Spleen (tissue), 11 donors: ENCODE results near the gene ZC3H18. TPM values are rescaled to one million over a fixed set of nuclear protein-coding genes. Genes with fewer than 3 reads are reported as not detected.

Source experiments
- DNase-seq: peaks from one replicate; pipeline ENCODE4 v3.0.0-alpha.2; 2020
- H3K27ac ChIP-seq, 8 donors: fragments of 200-600 bp; sonication (generic) in 7 of 8; 1 replicate in 4 of 8; 2 replicates in 4 of 8; pipeline versions ENCODE4 v1.5.0 to v1.8.0; 2016 to 2021; ENCODE audit warnings: inconsistent platforms in 4 of 8, mild to moderate bottlenecking in 4 of 8, moderate library complexity in 1 of 8
- H3K27me3 ChIP-seq, 7 donors: fragments of 200-600 bp; sonication (generic) in 6 of 7; replicated peaks in 1 of 7; 1 replicate in 4 of 7; 2 replicates in 3 of 7; pipeline versions ENCODE4 v1.5.0 to v1.8.0; 2016 to 2021; ENCODE audit warnings: inconsistent platforms in 3 of 7, mild to moderate bottlenecking in 1 of 7
- H3K36me3 ChIP-seq, 6 donors: fragments of 200-600 bp; sonication (generic) in 5 of 6; 1 replicate in 4 of 6; 2 replicates in 2 of 6; pipeline versions ENCODE4 v1.5.0 to v1.8.0; 2016 to 2021; ENCODE audit warnings: inconsistent platforms in 2 of 6
- H3K4me1 ChIP-seq, 6 donors: fragments of 200-600 bp; sonication (generic) in 5 of 6; 1 replicate in 3 of 6; 2 replicates in 3 of 6; pipeline versions ENCODE4 v1.5.0 to v1.8.0; 2016 to 2021; ENCODE audit warnings: inconsistent platforms in 3 of 6
- H3K4me3 ChIP-seq, 8 donors: fragments of 200-600 bp; sonication (generic) in 7 of 8; 1 replicate in 4 of 8; 2 replicates in 4 of 8; pipeline versions ENCODE4 v1.5.0 to v1.8.0; 2016 to 2021; ENCODE audit warnings: inconsistent platforms in 4 of 8, mild to moderate bottlenecking in 4 of 8, moderate library complexity in 2 of 8
- H3K9me3 ChIP-seq, 8 donors: fragments of 200-600 bp; sonication (generic) in 7 of 8; 1 replicate in 4 of 8; 2 replicates in 4 of 8; pipeline versions ENCODE4 v1.5.0 to v1.8.0; 2016 to 2021; ENCODE audit warnings: inconsistent platforms in 4 of 8
- CTCF ChIP-seq, 11 experiments: fragments of 200-600 bp in 7 of 11; fragments of 450-650 bp in 4 of 11; sonication (generic) in 4 of 11; IDR thresholded peaks in 8 of 11; conservative IDR thresholded peaks in 3 of 11; 1 replicate in 7 of 11; 2 replicates in 4 of 11; pipeline versions ENCODE4 v1.4.0 to v1.8.0; 2016 to 2021; ENCODE audit warnings: antibody characterized with exemption in 11 of 11, inconsistent platforms in 4 of 11, mild to moderate bottlenecking in 1 of 11
- POLR2A ChIP-seq, 3 donors: fragments of 450-650 bp; IDR thresholded peaks; one replicate each; pipeline ENCODE4 v1.5.1; 2017; ENCODE audit warnings: antibody characterized with exemption in 3 of 3, mild to moderate bottlenecking in 1 of 3
- POLR2AphosphoS5 ChIP-seq, 3 donors: sonication (generic); formaldehyde crosslinking; IDR thresholded peaks; one replicate each; pipeline ENCODE4 v1.5.1; 2017; ENCODE audit warnings: antibody characterized with exemption in 3 of 3
- WGBS, 5 donors: extraction: QIAGEN DNeasy Blood & Tissue Kit in 3 of 5; methylation state at CpG; one replicate each; pipeline versions ENCODE4 v1.1.5 to v1.1.7; 2013 to 2018; 5-methylcytosine and 5-hydroxymethylcytosine counted together
- intact Hi-C: fragments of 100-400 bp; cut with DNase I; formaldehyde crosslinking; loops from one replicate; pipeline ENCODE4 v1.15.0; 2023; ENCODE audit warnings: low total_unique reads
- polyA plus RNA-seq, 3 donors: library from polyadenylated mRNA; stranded (reverse); fragments of 200-250 nt; gene quantifications; one replicate each; pipeline ENCODE4 v1.2.1, GENCODE V29; 2013
- total RNA-seq, 7 donors: library from RNA; depleted of rRNA in 3 of 7; stranded (reverse); fragments of >200 nt in 3 of 7; fragmentation: NEBNext Ultra II Directional in 4 of 7; extraction: Animal tissue kit (Norgen Biotek cat#: 25700) in 4 of 7; gene quantifications; one replicate each; pipeline versions ENCODE4 v1.1.0 to v1.2.1, GENCODE V29; 2016 to 2021
- donor health status: healthy with polysubstance abuse.
- donor health status: DM: no; HTN: no; CAD: no; lungs with moderate emphysema.
- donor health status: DM: no; HTN: no; CAD: no.
- donor health status: Bipolar disorder and iron deficiency.
- donor health status: healthy.
- donor health status: DM: no; HTN: no; CAD: no.
- donor health status: DM: yes; HTN: yes; CAD: no.

Gene ZC3H18
- total and polyA plus RNA-seq, 10 donors, result 18.0 to 65.2 (median 34.7) TPM

DNA sequence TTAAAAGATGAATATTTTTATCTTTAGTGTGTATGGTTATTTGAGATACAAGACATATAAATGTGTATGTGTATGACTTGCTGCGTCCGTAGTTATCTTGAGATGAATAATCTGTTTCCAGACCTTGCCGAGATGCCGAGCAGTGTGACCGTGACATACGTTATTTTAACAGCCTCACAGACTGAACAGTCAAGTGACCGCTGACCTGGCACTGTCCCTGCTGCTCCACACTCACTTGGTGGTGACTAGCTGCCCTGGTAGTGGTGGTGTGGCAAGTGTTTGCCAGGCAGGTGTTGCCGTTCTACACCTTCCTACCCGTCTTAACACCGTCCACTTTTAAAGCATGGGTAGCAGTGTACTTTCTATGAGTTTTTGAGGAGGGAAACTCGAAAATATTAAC, 5.0 kb downstream of the ZC3H18 start:
- intact Hi-C loops, result loop anchor here (10.0 kb wide), 1 partner anchor 130 kb away; the partner anchor contains the start of genes CTU2 and RNF166
- WGBS, 5 donors, result 88 to 95% (median 92%) methylated on average over 11 of the region's 11 CpGs
- TF ChIP-seq POLR2A (IDR thresholded peaks at IDR 0.05) (no peak), POLR2AphosphoS5 (IDR thresholded peaks at IDR 0.05) (no peak), CTCF (IDR thresholded peaks at IDR 0.05 in 8 of 11, conservative IDR thresholded peaks at IDR 0.05 in 3 of 11) (no peak)
- Histone ChIP-seq H3K27me3 (no peaks in the 10 kb centered on the region), H3K4me1 (peaks cover 18 to 87% (median 47%) of the 10 kb centered on the region in 6 donors), H3K36me3 (peaks cover 0 to 86% (median 69%) of the 10 kb centered on the region in 6 donors), H3K27ac (no peak overlapping the region), H3K4me3 (no peak overlapping the region), H3K9me3 (no peaks in the 10 kb centered on the region)
- DNase-seq, result no peak

DNA sequence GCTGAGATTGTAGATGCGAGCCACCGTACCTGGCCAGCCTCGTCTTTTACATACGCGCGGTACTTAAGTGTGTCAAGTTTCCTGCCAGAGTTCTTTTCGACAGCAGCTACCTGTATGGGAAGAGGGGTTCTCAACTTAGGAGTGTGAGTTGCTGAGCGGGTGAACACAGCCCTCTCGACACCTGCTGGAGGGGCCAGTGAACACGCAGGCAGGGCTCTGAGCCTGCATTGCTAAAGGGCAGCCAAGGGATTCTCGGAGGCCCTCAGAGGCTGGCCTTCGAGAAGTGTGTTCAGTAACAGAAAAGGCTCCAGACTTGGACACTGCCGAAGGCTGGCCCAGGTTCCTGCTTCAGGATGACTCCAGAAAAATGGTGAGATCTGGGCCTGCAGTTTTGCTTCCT, 6.1 kb downstream of the ZC3H18 start:
- DNase-seq, result no peak
- intact Hi-C loops, result loop anchor here (10.0 kb wide), 1 partner anchor 128 kb away; the partner anchor contains the start of genes CTU2 and RNF166
- Histone ChIP-seq H3K4me1 (peaks cover 12 to 90% (median 40%) of the 10 kb centered on the region in 6 donors), H3K4me3 (no peak overlapping the region), H3K36me3 (peaks cover 0 to 97% (median 79%) of the 10 kb centered on the region in 6 donors), H3K27me3 (no peaks in the 10 kb centered on the region), H3K27ac (no peak overlapping the region), H3K9me3 (no peaks in the 10 kb centered on the region)
- WGBS, 5 donors, result 91 to 97% (median 94%) methylated on average over 13 of the region's 13 CpGs
- no peak for TF ChIP-seq CTCF (IDR thresholded peaks at IDR 0.05 in 8 of 11, conservative IDR thresholded peaks at IDR 0.05 in 3 of 11)
- no peak for TF ChIP-seq POLR2AphosphoS5 (IDR thresholded peaks at IDR 0.05)
- TF ChIP-seq POLR2A (IDR thresholded peaks at IDR 0.05), result no peak

- peaks cover 0 to 99% (median 83%) of the 10 kb centered on the region in 6 donors for H3K36me3 ChIP-seq
- 91 to 95% (median 92%) methylated on average over 20 of the region's 20 CpGs for WGBS, 5 donors
- no peak for DNase-seq
- no peak for TF ChIP-seq CTCF (IDR thresholded peaks at IDR 0.05 in 8 of 11, conservative IDR thresholded peaks at IDR 0.05 in 3 of 11)
- no peak for TF ChIP-seq POLR2A (IDR thresholded peaks at IDR 0.05)
- TF ChIP-seq POLR2AphosphoS5 (IDR thresholded peaks at IDR 0.05), result no peak
- no peak overlapping the region for H3K4me3 ChIP-seq
- intact Hi-C loops, result loop anchor here (10.0 kb wide), 1 partner anchor 128 kb away; the partner anchor contains the start of genes CTU2 and RNF166
- peaks cover 3 to 87% (median 31%) of the 10 kb centered on the region in 6 donors for H3K4me1 ChIP-seq
- no peaks in the 10 kb centered on the region for H3K9me3 ChIP-seq
- no peaks in the 10 kb centered on the region for H3K27me3 ChIP-seq
- H3K27ac ChIP-seq, result peak overlapping the region in 3 of 8 donors; percentile 15 to 43 (median 28)
Measured at GRCh38 chr16:88577166-88577565, 7.0 kb downstream of the ZC3H18 start.

DNA sequence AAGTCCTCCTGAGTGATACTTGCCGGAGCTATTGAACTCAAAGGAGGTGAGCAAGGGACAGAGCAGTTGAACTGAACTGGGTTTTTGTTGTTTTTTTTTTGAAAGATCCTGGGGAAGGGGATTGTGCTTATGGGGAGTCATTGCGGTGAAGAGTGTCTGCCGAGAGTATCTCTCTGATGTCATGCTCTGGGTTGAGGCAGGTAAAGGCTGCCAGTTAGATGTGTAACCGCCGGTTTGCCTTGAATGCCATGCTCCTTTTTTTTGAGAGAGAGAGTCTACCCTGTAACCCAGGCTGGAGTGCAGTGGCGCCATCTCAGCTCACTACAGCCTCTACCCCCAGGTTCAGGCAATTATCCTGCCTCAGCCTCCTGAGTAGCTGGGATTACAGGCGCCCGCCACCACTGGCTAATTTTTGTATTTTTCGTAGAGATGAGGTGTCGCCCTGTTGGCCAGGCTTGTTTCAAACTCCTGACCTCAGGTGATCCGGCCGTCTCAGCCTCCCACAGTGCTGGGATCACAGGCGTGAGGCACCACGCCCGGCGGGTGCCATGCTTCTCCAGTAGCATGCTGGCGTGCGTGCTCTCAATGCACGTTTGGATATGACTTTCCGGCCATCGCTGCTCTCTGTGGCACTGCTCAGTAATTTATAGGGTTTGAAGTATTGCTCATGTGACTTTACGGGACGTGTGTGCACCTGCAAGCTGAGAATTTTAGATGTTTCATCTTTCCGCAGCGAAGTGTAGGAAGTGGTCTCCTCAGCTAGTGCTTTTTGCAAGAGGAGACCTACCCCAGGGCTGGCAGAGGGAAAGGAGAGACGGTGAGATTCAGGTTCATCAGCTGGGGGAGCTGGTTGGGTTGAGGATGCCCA, 8.5 kb downstream of the ZC3H18 start:
- intact Hi-C loops, result loop anchor here (10.0 kb wide), 1 partner anchor 126 kb away; the partner anchor contains the start of genes CTU2 and RNF166
- H3K27me3 ChIP-seq, result no peaks in the 10 kb centered on the region
- TF ChIP-seq POLR2A (IDR thresholded peaks at IDR 0.05) (no peak), CTCF (IDR thresholded peaks at IDR 0.05 in 8 of 11, conservative IDR thresholded peaks at IDR 0.05 in 3 of 11) (no peak), POLR2AphosphoS5 (IDR thresholded peaks at IDR 0.05) (peak in 1 of 3 donors; percentile 43)
- H3K27ac ChIP-seq, result peak overlapping the region in 3 of 8 donors; percentile 12 to 43 (median 23)
- WGBS, 5 donors, result 91 to 95% (median 94%) methylated on average over 26 of the region's 26 CpGs
- H3K36me3 ChIP-seq, result peaks cover 0 to 99% (median 82%) of the 10 kb centered on the region in 6 donors
- H3K9me3 ChIP-seq, result no peaks in the 10 kb centered on the region
- DNase-seq, result no peak
- H3K4me3 ChIP-seq, result no peak overlapping the region
- H3K4me1 ChIP-seq, result peaks cover 0 to 85% (median 24%) of the 10 kb centered on the region in 6 donors
